ENCODE measurements around the gene OSBPL1A.

GRCh38 chr18:24326211-24326610, 71.4 kb downstream of the OSBPL1A start:
- TF ChIP-seq, protein P1, sequence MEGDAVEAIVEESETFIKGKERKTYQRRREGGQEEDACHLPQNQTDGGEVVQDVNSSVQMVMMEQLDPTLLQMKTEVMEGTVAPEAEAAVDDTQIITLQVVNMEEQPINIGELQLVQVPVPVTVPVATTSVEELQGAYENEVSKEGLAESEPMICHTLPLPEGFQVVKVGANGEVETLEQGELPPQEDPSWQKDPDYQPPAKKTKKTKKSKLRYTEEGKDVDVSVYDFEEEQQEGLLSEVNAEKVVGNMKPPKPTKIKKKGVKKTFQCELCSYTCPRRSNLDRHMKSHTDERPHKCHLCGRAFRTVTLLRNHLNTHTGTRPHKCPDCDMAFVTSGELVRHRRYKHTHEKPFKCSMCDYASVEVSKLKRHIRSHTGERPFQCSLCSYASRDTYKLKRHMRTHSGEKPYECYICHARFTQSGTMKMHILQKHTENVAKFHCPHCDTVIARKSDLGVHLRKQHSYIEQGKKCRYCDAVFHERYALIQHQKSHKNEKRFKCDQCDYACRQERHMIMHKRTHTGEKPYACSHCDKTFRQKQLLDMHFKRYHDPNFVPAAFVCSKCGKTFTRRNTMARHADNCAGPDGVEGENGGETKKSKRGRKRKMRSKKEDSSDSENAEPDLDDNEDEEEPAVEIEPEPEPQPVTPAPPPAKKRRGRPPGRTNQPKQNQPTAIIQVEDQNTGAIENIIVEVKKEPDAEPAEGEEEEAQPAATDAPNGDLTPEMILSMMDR (IDR thresholded peaks at IDR 0.05): no peak
- TF ChIP-seq RCOR1 (IDR thresholded peaks at IDR 0.05; ENCODE audit: low read length) (no peak), SIN3A (IDR thresholded peaks at IDR 0.05; ENCODE audit: borderline replicate concordance, low read depth, low read length) (no peak), YY1 (IDR thresholded peaks at IDR 0.05; ENCODE audit: low read depth) (no peak), POLR2AphosphoS5 (IDR thresholded peaks at IDR 0.05; ENCODE audit: low read depth, low read length) (no peak), FOSL2 (IDR thresholded peaks at IDR 0.05; ENCODE audit: borderline replicate concordance, low read depth) (no peak), JUND (IDR thresholded peaks at IDR 0.05) (no peak), REST (IDR thresholded peaks at IDR 0.05; ENCODE audit: low read depth, low read length) (no peak), RFX5 (IDR thresholded peaks at IDR 0.05; ENCODE audit: low read length) (no peak)

Data from SK-N-SH (cell line).